SW 1271 (cell line): ENCODE results near the gene PRSS12.
"Not testable (repeated sequence)": the region's sequence is repeated elsewhere in the genome, so short reads cannot be mapped to it uniquely, and the experiment has no call there.

Experiments
- DNase-seq, 2 experiments: peaks; one replicate each; lab custom pipeline; 2025; lab: John Stamatoyannopoulos, UW

The PRSS12 gene

GRCh38 chr4:118278473-118279274 is 74.1 kb downstream of the PRSS12 start:
- DNase-seq, result peak; percentile 82 to 88

- DNase-seq, result no peak
Measured at GRCh38 chr4:118277243-118277642, 75.6 kb downstream of the PRSS12 start.

GRCh38 chr4:118276580-118276979 is 76.2 kb downstream of the PRSS12 start:
- DNase-seq, result no peak

GRCh38 chr4:118273642-118274041 is 79.2 kb downstream of the PRSS12 start:
- no peak for DNase-seq

- DNase-seq, result no peak
Measured at GRCh38 chr4:118271788-118272187, 81.0 kb downstream of the PRSS12 start.

GRCh38 chr4:118270492-118270891 is 82.3 kb downstream of the PRSS12 start:
- peak in 1 of 2 experiments; percentile 44 for DNase-seq

- DNase-seq, result no peak
Measured at GRCh38 chr4:118268780-118269179, 84.0 kb downstream of the PRSS12 start.

- not testable (repeated sequence) for DNase-seq
Measured at GRCh38 chr4:118266145-118266496, 86.7 kb downstream of the PRSS12 start.

GRCh38 chr4:118265312-118266144 is 87.3 kb downstream of the PRSS12 start:
- no peak for DNase-seq

GRCh38 chr4:118264096-118264495 is 88.7 kb downstream of the PRSS12 start:
- DNase-seq, result no peak

GRCh38 chr4:118260309-118260708 is 92.5 kb downstream of the PRSS12 start:
- no peak for DNase-seq

GRCh38 chr4:118259111-118259510 is 93.7 kb downstream of the PRSS12 start:
- no peak for DNase-seq

- DNase-seq, result no peak
Measured at GRCh38 chr4:118254368-118254767, 98.4 kb downstream of the PRSS12 start.

- no peak for DNase-seq
Measured at GRCh38 chr4:118249890-118250289, 102.9 kb downstream of the PRSS12 start.

- no peak for DNase-seq
Measured at GRCh38 chr4:118237531-118237930, 115.3 kb downstream of the PRSS12 start.

- DNase-seq, result no peak
Measured at GRCh38 chr4:118235566-118236120, 117.2 kb downstream of the PRSS12 start.
